HG03103 (cell line): ENCODE results near the gene TENM4.
"Not testable (repeated sequence)": the region's sequence is repeated elsewhere in the genome, so short reads cannot be mapped to it uniquely, and the experiment has no call there.

Experiments
- ATAC-seq: cut with Tn5 transposase; IDR thresholded peaks from one replicate; pipeline ENCODE4 v1.9.1; 2021; ENCODE audit warnings: low read depth; ENCODE audit not compliant: unreplicated experiment

TENM4 gene

DNA sequence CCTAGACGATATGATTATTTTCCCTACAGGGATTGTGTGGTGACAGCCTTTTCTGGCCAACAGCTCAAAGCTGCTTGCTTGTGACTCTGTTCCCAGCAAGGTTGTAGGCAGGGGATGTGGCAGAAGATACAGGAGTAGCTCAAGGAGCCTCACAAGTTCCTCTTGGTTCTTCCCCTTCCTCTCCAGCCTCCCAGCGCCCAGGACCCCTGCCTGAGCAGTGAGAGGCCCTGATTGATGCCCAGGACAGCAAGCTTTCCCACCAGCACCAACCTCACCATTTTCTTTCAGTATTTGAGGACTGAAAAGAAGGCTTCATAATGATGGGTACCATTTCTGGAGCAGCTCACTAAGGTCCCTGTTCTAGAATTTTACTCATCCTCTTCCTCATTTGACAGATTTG, 248.0 kb downstream of the TENM4 start:
- ATAC-seq = no peak

DNA sequence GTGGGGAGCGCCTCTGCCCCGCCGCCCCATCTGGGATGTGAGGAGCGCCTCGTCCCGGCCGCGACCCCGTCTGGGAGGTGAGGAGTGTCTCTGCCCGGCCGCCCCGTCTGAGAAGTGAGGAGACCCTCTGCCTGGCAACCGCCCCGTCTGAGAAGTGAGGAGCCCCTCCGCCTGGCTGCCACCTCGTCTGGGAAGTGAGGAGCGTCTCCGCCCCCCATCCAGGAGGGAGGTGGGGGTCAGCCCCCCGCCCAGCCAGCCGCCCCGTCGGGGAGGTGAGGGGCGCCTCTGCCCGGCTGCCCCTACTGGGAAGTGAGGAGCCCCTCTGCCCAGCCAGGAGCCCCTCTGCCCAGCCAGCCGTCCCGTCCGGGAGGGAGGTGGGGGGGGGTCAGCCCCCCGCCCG, 249.1 kb downstream of the TENM4 start:
- not testable (repeated sequence) for ATAC-seq

DNA sequence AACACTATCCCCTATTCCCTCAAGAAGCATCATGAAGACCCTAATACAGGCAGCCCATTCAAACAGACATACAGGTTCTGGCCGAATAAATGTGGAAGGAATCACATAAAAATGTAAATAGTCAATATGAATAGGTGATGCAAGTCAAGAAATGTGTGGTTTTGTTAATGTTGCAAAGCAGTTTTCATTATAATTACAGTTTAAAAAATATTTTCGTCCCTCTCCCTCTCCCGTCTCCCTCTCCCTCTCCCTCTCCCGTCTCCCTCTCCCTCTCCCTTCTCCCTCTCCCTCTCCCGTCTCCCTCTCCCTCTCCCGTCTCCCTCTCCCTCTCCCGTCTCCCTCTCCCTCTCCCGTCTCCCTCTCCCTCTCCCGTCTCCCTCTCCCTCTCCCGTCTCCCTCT, 250.3 kb downstream of the TENM4 start:
- not testable (repeated sequence) for ATAC-seq

DNA sequence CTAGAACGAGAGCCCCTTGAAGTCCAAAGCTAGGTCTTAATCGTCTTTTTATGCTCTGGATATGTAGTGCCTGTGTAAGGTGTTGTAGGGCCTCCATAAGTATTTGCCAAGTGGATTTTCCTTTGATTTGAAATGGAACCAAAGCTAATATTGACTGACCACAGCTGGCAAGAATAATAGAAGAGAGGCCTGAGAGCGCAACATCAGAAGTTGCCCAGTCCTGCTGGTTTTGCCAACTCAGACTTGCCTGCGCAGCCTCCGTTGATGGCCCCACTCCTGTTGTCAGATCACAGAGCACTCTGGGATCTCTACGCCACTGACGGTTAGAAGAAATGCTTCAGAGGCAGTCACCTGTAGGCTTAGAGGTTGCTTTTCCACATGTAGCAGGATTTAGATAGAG, 251.2 kb downstream of the TENM4 start:
- no peak for ATAC-seq

DNA sequence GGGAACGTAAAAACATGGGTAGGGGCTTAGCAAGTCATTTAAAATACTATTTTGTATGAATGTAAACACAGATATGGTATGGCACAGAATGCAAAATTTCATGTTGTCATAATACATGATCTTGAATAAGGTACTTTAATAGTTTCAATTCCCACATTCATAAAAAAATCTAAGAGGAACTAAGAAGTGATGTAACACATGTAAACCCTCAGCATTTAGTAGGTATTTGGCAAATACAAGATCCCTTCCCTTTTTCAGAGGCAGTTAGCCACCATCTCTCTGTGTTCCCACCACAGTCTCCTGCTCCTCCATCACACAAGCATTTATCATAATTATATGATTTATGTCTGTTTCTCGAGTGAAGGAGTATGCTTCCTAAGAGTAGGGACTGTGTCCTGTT, 251.8 kb downstream of the TENM4 start:
- no peak for ATAC-seq

DNA sequence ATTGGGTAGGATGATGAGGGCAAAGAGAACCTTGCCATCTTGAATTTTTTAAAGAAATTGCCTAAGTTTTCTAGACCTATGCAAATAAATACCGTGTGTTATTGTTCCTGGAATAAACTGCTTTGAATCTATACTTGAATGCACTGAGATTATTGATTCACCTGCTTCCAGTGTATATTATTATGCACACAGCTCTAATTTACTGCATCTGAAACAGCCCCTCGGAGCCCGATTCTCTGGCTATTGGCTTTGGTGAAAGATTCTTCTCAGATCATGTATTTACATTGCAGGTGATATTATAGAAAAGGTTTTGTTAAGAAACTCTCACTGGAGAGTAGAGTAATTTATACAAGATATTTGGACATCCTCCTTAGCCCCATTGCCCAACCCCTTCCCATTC, 254.2 kb downstream of the TENM4 start:
- no peak for ATAC-seq

DNA sequence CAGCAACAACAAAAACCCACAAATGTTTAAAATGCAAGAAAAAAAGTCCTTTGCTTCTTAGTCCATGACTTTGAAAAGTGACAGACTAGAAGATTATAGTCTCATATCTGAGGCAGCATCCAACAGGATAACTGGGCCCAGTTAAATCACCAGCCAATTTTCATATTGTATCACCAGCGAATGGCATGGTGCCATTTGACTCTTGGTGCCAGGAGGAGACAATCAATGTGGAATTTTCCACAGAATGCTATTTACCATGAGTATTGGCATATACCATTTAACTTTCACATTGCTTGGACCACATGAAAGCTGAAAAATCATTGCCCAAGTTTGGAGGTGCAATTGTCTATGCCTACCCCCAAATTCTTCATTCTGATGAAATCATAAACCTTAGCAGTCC, 255.5 kb downstream of the TENM4 start:
- no peak for ATAC-seq

DNA sequence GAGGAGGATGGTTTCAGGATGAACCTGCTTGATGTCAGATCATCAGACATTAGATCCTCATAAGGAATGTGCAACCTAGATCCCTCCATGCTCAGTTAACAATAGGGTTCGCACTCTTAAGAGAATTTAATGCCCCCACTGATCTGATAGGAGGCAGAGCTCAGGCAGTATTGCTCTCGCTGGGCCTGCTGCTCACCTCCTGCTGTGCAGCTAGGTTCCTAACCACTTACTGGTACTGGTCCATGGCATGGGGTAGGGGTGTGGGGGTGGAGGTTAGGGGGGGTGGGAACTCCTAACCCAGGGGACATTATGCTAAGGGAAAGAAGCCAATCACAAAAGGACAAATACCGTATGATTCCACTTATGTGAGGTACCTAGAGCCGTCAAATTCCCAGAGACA, 256.5 kb downstream of the TENM4 start:
- ATAC-seq = no peak

DNA sequence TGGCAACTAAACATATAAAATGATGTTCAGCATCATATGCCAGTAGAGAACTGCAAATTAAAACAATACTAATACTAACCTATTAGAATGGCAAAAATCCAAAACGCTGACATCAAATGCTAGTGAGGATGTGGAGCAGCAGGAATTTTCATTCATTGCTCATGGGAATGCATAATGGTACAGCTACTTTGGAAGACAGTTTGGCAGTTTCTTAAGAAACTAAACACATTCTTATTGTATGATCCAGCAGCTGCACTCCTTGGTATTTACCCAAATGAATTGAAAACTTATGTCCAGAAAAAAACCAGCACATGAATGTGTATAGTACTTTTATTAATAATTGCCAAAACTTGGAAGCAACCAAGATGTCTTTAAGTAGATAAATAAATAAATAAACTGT, 258.0 kb downstream of the TENM4 start:
- no peak for ATAC-seq

DNA sequence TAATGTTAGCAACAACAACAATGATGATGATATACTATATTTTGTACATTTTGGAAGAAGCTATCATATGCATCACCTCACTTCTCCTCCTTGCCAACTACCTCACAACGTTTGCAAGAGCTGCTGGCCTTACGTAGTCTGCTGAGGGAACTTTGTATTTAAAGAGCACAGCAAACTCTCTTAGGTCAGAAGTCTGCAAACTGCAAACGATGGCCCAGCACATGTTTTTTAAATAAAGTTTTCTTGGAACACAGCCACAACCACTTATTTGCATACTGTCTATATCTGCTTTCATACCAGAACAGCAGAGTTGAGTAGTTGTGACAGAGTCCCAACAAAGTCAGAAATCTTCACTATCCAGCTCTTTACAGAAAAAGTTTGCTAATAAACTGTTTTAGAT, 261.7 kb downstream of the TENM4 start:
- no peak for ATAC-seq

DNA sequence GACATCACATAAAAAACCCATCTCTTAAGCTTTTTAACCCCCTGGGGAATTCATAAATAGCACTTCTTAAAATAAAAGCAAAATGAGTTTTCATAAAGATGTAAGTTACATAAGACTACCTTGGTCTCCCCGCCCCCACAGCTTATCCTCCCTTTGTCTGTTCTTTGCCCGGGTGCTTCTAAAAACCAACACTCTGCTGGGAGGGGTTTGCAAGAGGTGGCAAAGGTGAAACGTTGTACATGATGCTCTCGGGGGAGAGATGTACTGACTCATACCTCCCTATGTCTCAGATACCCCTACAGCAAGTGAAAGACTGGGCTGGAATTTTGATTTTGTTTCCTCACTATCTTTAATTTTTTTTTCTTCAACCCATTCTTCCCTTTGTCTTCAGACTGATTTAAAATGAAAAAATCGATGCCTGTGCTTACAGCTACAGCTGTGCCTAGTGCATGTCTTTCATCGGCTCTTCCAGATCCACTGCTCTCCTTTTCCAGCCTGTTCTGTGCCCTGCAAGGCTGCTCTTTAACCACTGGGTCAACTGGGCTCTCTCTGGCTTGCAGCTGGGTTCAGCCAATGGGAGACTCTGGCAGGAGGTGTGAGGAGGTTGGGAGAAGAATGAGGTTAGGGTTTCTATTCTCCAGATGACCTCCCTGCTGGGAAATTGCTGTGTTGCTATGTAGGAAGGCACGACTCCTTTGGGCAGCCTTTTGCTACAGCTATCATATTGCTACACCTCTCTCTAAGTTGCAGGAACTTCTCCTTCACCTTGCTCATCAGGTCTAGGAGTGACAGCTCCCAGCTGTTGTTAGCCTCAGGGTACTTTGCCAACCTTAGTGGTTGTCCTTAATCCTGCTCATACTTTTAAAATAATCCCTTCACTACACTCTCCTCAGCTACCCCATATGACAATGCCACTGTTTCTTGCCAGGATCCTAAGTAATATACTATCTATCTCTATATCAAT, 266.5 kb downstream of the TENM4 start:
- ATAC-seq = no peak

DNA sequence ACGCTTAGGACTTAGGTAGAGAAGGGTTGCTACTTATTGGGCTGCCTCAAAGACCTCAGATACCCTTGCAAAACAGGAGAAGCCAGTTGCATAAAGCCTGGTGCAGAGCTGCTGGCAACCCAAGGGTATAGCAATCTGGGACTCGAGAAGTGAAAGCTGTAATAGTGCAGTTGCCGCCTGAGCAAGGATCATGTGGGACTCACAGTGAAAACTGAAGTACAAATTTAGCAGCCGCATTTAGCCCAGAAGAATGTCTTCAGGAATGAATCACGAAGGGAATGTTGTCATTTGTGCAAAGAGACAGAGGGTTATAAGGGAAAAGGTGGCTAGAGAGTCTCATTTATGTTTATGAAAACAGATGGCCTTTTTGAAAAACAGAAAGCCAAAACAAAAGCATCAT, 267.2 kb downstream of the TENM4 start:
- no peak for ATAC-seq

DNA sequence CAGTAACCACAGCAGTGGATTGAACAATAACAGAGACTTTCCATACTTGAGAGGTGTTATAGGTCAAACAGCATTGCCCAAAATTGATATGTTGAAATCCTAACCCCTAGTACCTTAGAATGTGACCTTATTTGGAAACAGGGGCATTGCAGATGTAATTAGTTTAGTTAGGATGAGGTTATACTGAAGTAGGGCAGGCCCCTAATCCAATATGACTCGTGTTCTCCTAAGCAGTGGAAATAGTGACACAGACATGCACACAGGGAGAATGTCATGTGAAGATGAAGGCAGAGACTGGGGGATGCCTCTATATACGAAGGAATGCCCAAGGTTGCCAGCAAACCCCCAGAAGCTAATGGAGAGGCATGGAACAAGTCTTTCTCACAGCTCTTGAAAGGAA, 270.5 kb downstream of the TENM4 start:
- no peak for ATAC-seq

DNA sequence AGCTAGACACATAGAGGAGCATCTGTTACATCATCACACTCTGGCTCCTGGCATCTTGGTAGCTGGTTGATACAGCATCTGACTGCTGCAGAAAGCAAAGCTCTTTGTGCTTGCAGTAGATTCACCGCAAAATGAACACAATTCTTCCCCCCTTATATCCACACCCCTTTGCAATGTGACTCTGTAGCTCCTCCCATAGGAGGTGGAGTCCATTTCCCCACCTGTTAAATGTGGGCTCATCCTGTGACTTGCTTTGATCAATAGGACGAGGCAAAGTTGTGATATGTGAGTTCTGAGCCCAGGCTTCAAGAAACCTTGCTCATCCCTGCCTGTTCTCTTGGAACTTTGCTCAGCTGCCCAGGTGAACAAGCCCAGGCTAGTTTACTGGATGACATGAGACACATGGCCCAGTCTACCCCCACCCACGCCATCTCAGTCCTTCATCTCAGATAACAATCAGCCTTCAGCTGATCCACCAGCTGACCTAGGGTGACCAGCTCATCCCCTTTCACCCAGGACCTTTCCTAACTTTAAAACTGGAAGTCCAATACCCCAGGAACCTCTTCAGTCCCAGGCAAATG, 272.2 kb downstream of the TENM4 start:
- no peak for ATAC-seq

DNA sequence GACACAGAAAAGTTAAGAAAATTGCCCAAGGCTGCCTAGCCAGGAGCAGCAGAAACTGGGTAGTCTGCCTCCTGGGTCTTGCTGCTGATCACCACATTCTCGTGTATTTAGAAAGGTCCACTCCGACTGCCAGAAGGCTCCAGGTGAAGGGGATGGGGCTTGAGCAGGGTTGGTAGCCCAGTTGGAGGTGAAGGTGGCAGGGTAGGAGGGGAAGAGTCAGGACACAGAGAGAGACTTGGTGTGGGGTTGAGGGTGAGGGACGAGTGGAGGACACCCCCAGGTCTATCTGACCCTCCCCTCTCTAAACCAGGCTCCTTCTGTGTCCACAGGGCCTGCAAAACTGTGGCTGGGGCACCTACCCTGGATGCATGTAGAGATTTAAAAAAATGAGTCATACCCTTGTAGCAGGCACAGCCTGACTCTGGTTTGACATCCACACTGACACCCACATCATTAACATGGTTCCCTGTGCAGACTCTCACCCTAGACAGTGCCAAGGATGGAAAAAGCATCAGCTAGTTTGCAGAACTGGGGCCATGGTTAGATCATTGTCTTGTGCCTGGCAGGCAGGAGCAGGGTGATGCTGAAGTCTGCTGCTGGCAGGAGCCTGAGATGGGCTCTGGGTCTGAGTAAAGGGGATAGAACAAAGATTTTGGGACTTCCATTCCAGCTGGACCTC, 273.2 kb downstream of the TENM4 start:
- no peak for ATAC-seq

DNA sequence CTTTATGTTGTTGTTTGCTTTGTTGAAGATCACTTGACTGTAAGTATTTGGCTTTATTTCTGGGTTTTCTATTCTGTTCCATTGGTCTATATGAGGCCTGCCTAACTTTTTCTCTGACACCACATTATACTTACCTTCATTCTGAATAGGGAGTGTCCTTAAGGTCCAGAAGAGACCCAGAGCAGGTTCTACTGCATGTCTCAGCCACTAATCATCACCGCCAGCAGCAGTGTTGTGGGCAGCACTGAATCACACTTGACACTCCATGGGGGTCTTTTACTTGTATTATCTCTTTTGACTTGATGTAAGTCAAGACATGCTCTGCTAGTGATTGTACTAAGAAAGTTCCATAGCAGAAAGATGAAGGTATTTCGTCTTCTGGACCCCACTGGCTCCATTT, 274.9 kb downstream of the TENM4 start:
- ATAC-seq = no peak

DNA sequence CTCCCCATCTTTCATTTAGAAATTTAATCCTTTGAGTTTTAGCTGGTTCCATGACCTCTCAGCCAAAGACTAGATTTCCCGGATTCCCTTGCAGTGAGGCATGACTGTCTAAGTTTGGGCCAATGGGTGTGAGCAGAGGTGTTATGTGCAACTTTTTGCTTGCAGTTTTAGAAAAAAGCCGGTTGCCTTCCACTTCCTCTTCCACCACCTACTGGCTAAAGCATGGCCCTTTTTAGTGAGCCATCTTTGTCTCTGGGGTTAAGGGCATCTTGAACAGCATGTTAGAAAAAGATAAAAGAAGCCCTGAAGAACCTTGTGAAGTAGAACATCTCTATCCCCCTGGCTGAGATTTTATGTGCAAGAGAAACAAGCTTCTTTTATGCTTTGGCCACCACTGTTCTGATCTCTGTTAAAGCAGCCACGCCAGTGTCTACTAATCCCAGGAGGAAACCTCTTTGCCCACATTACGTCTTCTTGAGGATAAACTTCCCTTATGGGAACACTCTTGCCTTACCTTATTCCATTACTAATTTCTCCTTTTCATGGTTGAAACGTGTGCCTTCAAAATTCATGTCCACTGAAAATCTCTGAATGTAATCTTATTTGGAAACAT, 279.9 kb downstream of the TENM4 start:
- ATAC-seq = no peak

DNA sequence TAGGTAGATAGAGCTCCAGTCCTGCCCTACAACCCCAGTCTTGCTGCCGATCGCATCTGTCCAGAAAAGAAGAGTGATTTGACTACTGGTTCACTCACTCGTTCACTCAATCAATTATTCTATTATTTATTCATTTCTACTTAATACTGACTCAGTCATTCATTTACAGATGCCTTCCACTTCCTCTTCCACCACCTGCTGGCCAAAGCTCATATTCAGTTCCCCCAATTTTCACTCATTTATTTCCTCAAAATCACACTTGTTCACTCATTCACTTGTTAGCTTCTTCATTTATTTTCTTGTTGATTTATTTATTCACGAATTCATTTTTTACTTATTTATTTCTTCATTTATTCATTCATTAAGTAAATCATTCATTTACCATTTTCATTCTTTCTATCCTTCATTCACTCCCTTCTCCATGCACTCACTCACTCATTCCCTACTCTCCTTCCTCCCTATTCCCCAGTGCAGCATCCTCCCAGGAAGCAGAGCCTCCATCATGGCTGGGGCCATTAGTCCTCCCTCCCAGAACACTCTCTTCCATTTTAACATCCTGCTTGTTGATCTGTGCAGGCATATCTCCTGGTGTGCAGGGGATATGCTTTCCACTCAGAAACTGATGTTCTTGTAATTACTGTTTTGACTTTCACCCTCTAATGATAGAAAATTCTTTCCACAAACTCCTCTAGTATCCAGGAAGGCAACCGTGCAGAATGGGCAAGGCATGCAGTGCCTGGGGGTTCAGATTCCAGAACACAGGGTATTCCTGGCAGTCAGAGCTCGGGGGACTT, 281.0 kb downstream of the TENM4 start:
- no peak for ATAC-seq

DNA sequence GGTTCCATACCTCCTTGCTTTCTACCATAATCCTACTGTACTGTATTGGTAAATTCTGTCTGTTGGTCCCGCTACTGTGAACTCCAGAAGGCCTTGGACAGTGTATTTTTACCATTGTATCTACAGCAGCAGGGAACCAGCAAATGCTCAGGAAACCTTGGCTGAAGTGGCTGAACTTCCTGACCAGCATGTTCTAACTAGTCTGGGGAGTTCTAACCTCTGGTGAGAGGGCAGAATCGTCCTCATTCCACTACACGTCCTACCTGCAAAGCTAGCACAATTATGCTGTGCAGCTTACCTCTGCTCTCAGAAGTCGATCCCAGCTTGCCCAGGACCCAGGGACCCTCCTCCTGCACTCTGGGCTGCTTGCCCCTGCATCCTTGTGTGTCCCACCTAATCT, 283.1 kb downstream of the TENM4 start:
- ATAC-seq = no peak

DNA sequence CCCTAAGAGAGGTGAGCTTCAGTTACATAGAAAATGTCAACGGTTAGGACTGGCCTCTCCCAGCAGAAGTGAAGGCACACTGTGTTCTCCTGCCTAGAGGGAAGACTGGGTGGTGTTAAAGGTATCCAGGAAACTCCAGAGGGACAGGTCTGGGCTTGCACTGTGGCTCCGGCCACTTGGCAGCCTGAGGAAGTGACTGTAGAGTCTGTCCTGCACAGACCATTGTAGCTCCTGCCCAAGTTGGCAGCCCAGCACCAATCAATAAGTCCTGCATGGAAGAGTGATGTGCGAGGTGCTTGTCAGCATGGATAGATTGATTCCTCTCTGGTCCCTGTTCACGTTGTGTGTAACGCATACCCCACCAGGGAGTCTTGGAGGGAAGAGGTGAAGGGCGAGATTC, 284.8 kb downstream of the TENM4 start:
- ATAC-seq = no peak
